ENCODE results near the gene ARHGAP19.
"Not testable (repeated sequence)": the region's sequence is repeated elsewhere in the genome, so short reads cannot be mapped to it uniquely, and the experiment has no call there.

ARHGAP19 gene

GRCh38 chr10:97279121-97279815 is 13.2 kb downstream of the ARHGAP19 start:
- DNase-seq (ENCODE audit: low spot score): no peak

GRCh38 chr10:97278491-97278989 is 13.9 kb downstream of the ARHGAP19 start:
- peak; percentile 66 for DNase-seq (ENCODE audit: low spot score)

GRCh38 chr10:97277551-97277950 is 14.9 kb downstream of the ARHGAP19 start:
- no peak for DNase-seq (ENCODE audit: low spot score)

- no peak for DNase-seq (ENCODE audit: low spot score)
Observed at GRCh38 chr10:97274828-97275227, 17.6 kb downstream of the ARHGAP19 start.

GRCh38 chr10:97273700-97274099 is 18.7 kb downstream of the ARHGAP19 start:
- DNase-seq (ENCODE audit: low spot score): no peak

- DNase-seq (ENCODE audit: low spot score): no peak
Observed at GRCh38 chr10:97270523-97271154, 21.8 kb downstream of the ARHGAP19 start.

GRCh38 chr10:97267671-97268070 is 24.8 kb downstream of the ARHGAP19 start:
- DNase-seq (ENCODE audit: low spot score): no peak

GRCh38 chr10:97265095-97265494 is 27.3 kb downstream of the ARHGAP19 start:
- DNase-seq (ENCODE audit: low spot score): not testable (repeated sequence)

GRCh38 chr10:97263971-97264370 is 28.5 kb downstream of the ARHGAP19 start:
- no peak for DNase-seq (ENCODE audit: low spot score)

- DNase-seq (ENCODE audit: low spot score): no peak
Observed at GRCh38 chr10:97261656-97262055, 30.8 kb downstream of the ARHGAP19 start.

GRCh38 chr10:97261183-97261582 is 31.3 kb downstream of the ARHGAP19 start:
- DNase-seq (ENCODE audit: low spot score): no peak

GRCh38 chr10:97259119-97259518 is 33.3 kb downstream of the ARHGAP19 start:
- DNase-seq (ENCODE audit: low spot score): no peak

GRCh38 chr10:97256356-97256755 is 36.1 kb downstream of the ARHGAP19 start:
- DNase-seq (ENCODE audit: low spot score): no peak

- no peak for DNase-seq (ENCODE audit: low spot score)
Observed at GRCh38 chr10:97255512-97256293, 36.7 kb downstream of the ARHGAP19 start.

- DNase-seq (ENCODE audit: low spot score): no peak
Observed at GRCh38 chr10:97254694-97255093, 37.7 kb downstream of the ARHGAP19 start.

GRCh38 chr10:97250952-97251351 is 41.5 kb downstream of the ARHGAP19 start:
- DNase-seq (ENCODE audit: low spot score): no peak

GRCh38 chr10:97243836-97244235 is 48.6 kb downstream of the ARHGAP19 start:
- no peak for DNase-seq (ENCODE audit: low spot score)

GRCh38 chr10:97238855-97239254 is 53.6 kb downstream of the ARHGAP19 start:
- no peak for DNase-seq (ENCODE audit: low spot score)

GRCh38 chr10:97235353-97235752 is 57.1 kb downstream of the ARHGAP19 start:
- no peak for DNase-seq (ENCODE audit: low spot score)

GRCh38 chr10:97234400-97234799 is 58.0 kb downstream of the ARHGAP19 start:
- peak; percentile 54 for DNase-seq (ENCODE audit: low spot score)

GRCh38 chr10:97230146-97230545 is 62.3 kb downstream of the ARHGAP19 start:
- no peak for DNase-seq (ENCODE audit: low spot score)

- no peak for DNase-seq (ENCODE audit: low spot score)
Observed at GRCh38 chr10:97229322-97230015, 63.0 kb downstream of the ARHGAP19 start.
